ENCODE measurements around the gene TPD52L3.
A peak's percentile ranks its signal among the peaks of the same experiment; 100 is the strongest.

The TPD52L3 gene

DNA sequence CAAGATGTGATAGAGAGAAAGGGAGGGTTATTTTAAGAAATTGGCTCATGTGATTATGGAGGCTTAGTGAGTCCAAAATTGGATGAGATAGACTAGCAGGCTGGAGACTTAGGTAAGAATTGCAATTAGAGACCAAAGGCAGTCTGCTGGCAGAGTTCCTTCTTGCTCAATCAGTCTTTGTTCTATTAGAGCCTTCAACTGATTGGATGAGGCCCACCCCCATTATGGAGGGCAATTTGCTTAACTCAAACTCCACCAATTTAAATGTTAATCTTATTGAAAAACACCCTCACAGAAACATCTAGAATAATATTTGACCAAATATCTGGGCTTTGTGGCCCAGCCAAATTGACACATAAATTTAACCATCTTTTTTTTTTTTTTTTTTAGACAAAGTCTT lies 23.9 kb upstream of the TPD52L3 start:
- H3K79me2 ChIP-seq (ENCODE audit: low read length), result no peaks in the 10 kb centered on the region
- no peaks in the 10 kb centered on the region for H3K27me3 ChIP-seq (replicated peaks; ENCODE audit: insufficient read depth, low read length)
- no peak overlapping the region for H3K4me2 ChIP-seq (ENCODE audit: low read depth, low read length)
- no peak overlapping the region for H3K9ac ChIP-seq (ENCODE audit: low read length)
- DNase-seq, result no peak
- H3K36me3 ChIP-seq (replicated peaks; ENCODE audit: insufficient read depth, low read length), result no peaks in the 10 kb centered on the region
- no peaks in the 10 kb centered on the region for H3K9me3 ChIP-seq (replicated peaks; ENCODE audit: insufficient read depth, low read length)
- H3K4me1 ChIP-seq (ENCODE audit: low read length), result no peaks in the 10 kb centered on the region
- no peak overlapping the region for H3K27ac ChIP-seq (ENCODE audit: low read length)
- TF ChIP-seq, protein P1, sequence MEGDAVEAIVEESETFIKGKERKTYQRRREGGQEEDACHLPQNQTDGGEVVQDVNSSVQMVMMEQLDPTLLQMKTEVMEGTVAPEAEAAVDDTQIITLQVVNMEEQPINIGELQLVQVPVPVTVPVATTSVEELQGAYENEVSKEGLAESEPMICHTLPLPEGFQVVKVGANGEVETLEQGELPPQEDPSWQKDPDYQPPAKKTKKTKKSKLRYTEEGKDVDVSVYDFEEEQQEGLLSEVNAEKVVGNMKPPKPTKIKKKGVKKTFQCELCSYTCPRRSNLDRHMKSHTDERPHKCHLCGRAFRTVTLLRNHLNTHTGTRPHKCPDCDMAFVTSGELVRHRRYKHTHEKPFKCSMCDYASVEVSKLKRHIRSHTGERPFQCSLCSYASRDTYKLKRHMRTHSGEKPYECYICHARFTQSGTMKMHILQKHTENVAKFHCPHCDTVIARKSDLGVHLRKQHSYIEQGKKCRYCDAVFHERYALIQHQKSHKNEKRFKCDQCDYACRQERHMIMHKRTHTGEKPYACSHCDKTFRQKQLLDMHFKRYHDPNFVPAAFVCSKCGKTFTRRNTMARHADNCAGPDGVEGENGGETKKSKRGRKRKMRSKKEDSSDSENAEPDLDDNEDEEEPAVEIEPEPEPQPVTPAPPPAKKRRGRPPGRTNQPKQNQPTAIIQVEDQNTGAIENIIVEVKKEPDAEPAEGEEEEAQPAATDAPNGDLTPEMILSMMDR (IDR thresholded peaks at IDR 0.05; ENCODE audit: low read length), result no peak
- no peak for TF ChIP-seq EZH2phosphoT487 (IDR thresholded peaks at IDR 0.05; ENCODE audit: low read length)
- TF ChIP-seq EZH2 (optimal IDR thresholded peaks at IDR 0.05; ENCODE audit: low read depth, low read length), result no peak
- no peak overlapping the region for H3K4me3 ChIP-seq (ENCODE audit: low read length)
- no peak overlapping the region for H2AFZ ChIP-seq (ENCODE audit: low read length)
- H3F3A ChIP-seq (ENCODE audit: insufficient read depth, low read length), result no peaks in the 10 kb centered on the region
- H3K9me2 ChIP-seq (replicated peaks; ENCODE audit: insufficient read depth, low read length), result no peaks in the 10 kb centered on the region
- H4K20me1 ChIP-seq (ENCODE audit: insufficient read depth, low read length), result no peaks in the 10 kb centered on the region

DNA sequence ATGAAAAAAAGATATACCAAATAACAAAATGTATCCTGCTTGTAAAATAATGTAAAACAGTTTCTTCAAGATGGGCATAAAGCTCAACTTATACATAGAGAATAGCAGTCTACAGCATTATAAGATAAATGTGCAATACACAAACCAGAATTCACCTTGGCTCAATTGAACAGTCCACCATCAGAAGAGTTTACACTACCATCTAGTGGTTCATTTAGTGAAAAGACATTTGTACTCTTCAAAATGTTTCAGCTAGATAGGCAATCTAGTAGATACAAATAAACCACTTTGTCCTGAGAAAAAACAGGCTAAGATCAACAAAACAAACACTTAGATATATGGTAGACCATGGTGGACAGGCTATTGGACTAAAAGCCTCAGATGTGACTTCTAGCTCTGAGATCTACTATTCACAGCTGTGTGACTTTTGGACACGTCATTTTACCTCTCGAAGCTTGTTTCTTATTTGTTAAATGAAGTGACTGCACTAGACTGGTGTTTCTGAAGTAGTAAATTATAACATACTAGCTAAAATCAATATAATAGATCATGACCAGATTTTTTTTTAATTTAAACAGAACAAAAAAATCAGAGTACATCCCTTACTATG lies 22.1 kb upstream of the TPD52L3 start:
- Histone ChIP-seq H3K27ac (ENCODE audit: low read length) (no peak overlapping the region), H2AFZ (ENCODE audit: low read length) (no peak overlapping the region), H3K36me3 (replicated peaks; ENCODE audit: insufficient read depth, low read length) (no peaks in the 10 kb centered on the region), H3K9me3 (replicated peaks; ENCODE audit: insufficient read depth, low read length) (no peaks in the 10 kb centered on the region), H3K79me2 (ENCODE audit: low read length) (no peaks in the 10 kb centered on the region), H3K4me3 (ENCODE audit: low read length) (no peak overlapping the region), H3F3A (ENCODE audit: insufficient read depth, low read length) (no peaks in the 10 kb centered on the region), H3K4me1 (ENCODE audit: low read length) (no peaks in the 10 kb centered on the region), H3K9ac (ENCODE audit: low read length) (no peak overlapping the region), H3K27me3 (replicated peaks; ENCODE audit: insufficient read depth, low read length) (no peaks in the 10 kb centered on the region), H3K4me2 (ENCODE audit: low read depth, low read length) (no peak overlapping the region), H3K9me2 (replicated peaks; ENCODE audit: insufficient read depth, low read length) (no peaks in the 10 kb centered on the region), H4K20me1 (ENCODE audit: insufficient read depth, low read length) (no peaks in the 10 kb centered on the region)
- peak; percentile 61 for DNase-seq
- TF ChIP-seq, protein P1 (IDR thresholded peaks at IDR 0.05; ENCODE audit: low read length), result peak; percentile 59
- no peak for TF ChIP-seq EZH2phosphoT487 (IDR thresholded peaks at IDR 0.05; ENCODE audit: low read length)

DNA sequence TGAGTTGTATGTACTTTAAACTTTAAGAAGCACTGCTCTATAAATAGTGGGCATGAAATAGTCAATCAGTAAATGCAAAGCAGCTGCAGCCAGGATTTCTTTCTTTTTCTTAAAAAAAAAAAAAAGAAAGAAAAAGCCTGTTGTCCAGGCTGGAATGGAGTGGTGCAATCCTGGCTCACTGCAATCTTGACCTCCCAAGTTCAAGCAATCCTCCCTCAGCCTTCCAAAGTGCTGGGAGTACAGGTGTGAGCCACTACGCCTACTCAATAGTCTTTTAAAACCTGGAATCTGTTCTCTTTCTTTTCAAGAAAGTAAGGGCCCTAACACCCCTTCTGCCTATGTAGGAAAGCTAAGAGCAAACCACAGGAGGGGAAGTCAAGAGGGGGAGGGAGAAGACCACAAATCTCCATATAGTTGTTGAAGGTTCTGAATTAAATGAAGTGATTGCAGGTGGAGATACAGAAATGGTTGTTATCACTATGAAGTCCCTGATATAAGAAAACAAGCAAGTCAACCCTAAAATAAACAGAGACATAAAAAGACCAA lies 20.6 kb upstream of the TPD52L3 start:
- TF ChIP-seq, protein P1 (IDR thresholded peaks at IDR 0.05; ENCODE audit: low read length), result no peak
- TF ChIP-seq EZH2phosphoT487 (IDR thresholded peaks at IDR 0.05; ENCODE audit: low read length), result no peak
- TF ChIP-seq EZH2 (optimal IDR thresholded peaks at IDR 0.05; ENCODE audit: low read depth, low read length), result no peak
- H3K27ac ChIP-seq (ENCODE audit: low read length), result no peak overlapping the region
- H4K20me1 ChIP-seq (ENCODE audit: insufficient read depth, low read length), result no peaks in the 10 kb centered on the region
- no peak overlapping the region for H3K4me2 ChIP-seq (ENCODE audit: low read depth, low read length)
- H3K4me3 ChIP-seq (ENCODE audit: low read length), result no peak overlapping the region
- no peaks in the 10 kb centered on the region for H3K4me1 ChIP-seq (ENCODE audit: low read length)
- DNase-seq, result no peak
- no peaks in the 10 kb centered on the region for H3K79me2 ChIP-seq (ENCODE audit: low read length)
- no peaks in the 10 kb centered on the region for H3K9me3 ChIP-seq (replicated peaks; ENCODE audit: insufficient read depth, low read length)
- no peak overlapping the region for H2AFZ ChIP-seq (ENCODE audit: low read length)
- no peaks in the 10 kb centered on the region for H3K36me3 ChIP-seq (replicated peaks; ENCODE audit: insufficient read depth, low read length)
- H3K9ac ChIP-seq (ENCODE audit: low read length), result no peak overlapping the region
- H3K9me2 ChIP-seq (replicated peaks; ENCODE audit: insufficient read depth, low read length), result no peaks in the 10 kb centered on the region
- no peaks in the 10 kb centered on the region for H3K27me3 ChIP-seq (replicated peaks; ENCODE audit: insufficient read depth, low read length)
- H3F3A ChIP-seq (ENCODE audit: insufficient read depth, low read length), result no peaks in the 10 kb centered on the region
